ENCODE measurements around the gene ULK4.

GRCh38 chr3:42007785-42008184, 45.9 kb upstream of the ULK4 start:
- TF ChIP-seq CTCF (IDR thresholded peaks at IDR 0.05) (no peak), POLR2A (IDR thresholded peaks at IDR 0.05) (no peak)
